ENCODE measurements around the gene TNS1. TPM values are rescaled to one million over a fixed set of nuclear protein-coding genes. Genes with fewer than 3 reads are reported as not detected.

Gene TNS1
- total RNA-seq, 2 donors from 2014 or later = 168 to 174 TPM

- DNase-seq (peak in 1 of 4 donors; percentile 9), ATAC-seq (no peak)
- H3K36me3 ChIP-seq (replicated peaks in 1 of 2; ENCODE audit: insufficient read depth in 1 of 2, low read depth in 2 of 2) = no peaks in the 10 kb centered on the region
- 87 to 92% methylated on average over 4 to 5 of the region's 5 CpGs for WGBS, 2 donors
- intact Hi-C loops (cut with DNase I) = loop anchor here (5.0 kb wide), 1 partner anchor 37 kb away; no protein-coding TSS in a partner anchor
- H3K27me3 ChIP-seq = no peaks in the 10 kb centered on the region
- H3K4me1 ChIP-seq = peaks cover 59% of the 10 kb centered on the region
- no peaks in the 10 kb centered on the region for H3K9me3 ChIP-seq
- no peak for TF ChIP-seq CTCF (IDR thresholded peaks at IDR 0.05)
- no peak for TF ChIP-seq POLR2A (IDR thresholded peaks at IDR 0.05)
- no peak overlapping the region for H3K4me3 ChIP-seq
- no peak overlapping the region for H3K27ac ChIP-seq
These were observed 57.3 kb downstream of the TNS1 start for GRCh38 chr2:217945530-217945929.

- peak overlapping the region in 1 of 4 donors; percentile 90 for H3K27ac ChIP-seq
- DNase-seq (no peak), ATAC-seq (no peak)
- 62 to 74% methylated on average over 8 of the region's 8 CpGs for WGBS, 2 donors
- no peak overlapping the region for H3K4me3 ChIP-seq
- peaks cover 60% of the 10 kb centered on the region for H3K4me1 ChIP-seq
- intact Hi-C loops (cut with DNase I) = loop anchor here (5.0 kb wide), 1 partner anchor 37 kb away; no protein-coding TSS in a partner anchor
- TF ChIP-seq POLR2A (IDR thresholded peaks at IDR 0.05) (no peak), CTCF (IDR thresholded peaks at IDR 0.05) (no peak)
- H3K27me3 ChIP-seq = no peaks in the 10 kb centered on the region
- no peaks in the 10 kb centered on the region for H3K36me3 ChIP-seq (replicated peaks in 1 of 2; ENCODE audit: insufficient read depth in 1 of 2, low read depth in 2 of 2)
- H3K9me3 ChIP-seq = no peaks in the 10 kb centered on the region
These were observed 57.9 kb downstream of the TNS1 start for GRCh38 chr2:217944923-217945322.

DNA sequence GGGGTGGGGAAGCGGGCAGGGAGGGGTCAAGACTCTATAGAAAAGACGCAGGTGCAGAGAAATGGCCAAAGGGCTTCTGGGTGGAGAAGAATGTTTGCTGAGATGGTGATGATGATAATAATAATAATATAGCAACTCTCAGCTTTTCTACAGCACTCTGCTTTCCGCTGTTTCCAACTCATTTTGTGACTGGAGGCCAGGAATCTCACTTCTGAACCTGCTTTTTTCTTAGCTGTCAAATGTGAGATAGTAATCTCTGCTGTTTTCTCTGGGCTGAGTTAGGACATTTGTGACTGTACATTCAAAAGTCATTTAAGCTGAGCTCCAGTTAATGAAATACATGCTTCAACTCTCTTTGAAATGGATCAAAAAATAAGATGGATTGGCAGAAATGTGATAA lies 58.4 kb downstream of the TNS1 start:
- Histone ChIP-seq H3K4me1 (peaks cover 66% of the 10 kb centered on the region), H3K27me3 (no peaks in the 10 kb centered on the region), H3K9me3 (no peaks in the 10 kb centered on the region), H3K36me3 (replicated peaks in 1 of 2; ENCODE audit: insufficient read depth in 1 of 2, low read depth in 2 of 2) (no peaks in the 10 kb centered on the region), H3K4me3 (no peak overlapping the region), H3K27ac (peak overlapping the region; percentile 62 to 90 (median 68))
- ATAC-seq (no peak), DNase-seq (no peak)
- WGBS, 2 donors = 37 to 62% methylated on average over 3 of the region's 3 CpGs
- TF ChIP-seq POLR2A (IDR thresholded peaks at IDR 0.05) (no peak), CTCF (IDR thresholded peaks at IDR 0.05) (no peak)
- intact Hi-C loops (cut with DNase I) = no loop called here

GRCh38 chr2:217943446-217944321 lies 59.1 kb downstream of the TNS1 start:
- peak; percentile 73 to 84 (median 80) for DNase-seq
- Histone ChIP-seq H3K9me3 (no peaks in the 10 kb centered on the region), H3K27me3 (no peaks in the 10 kb centered on the region), H3K36me3 (replicated peaks in 1 of 2; ENCODE audit: insufficient read depth in 1 of 2, low read depth in 2 of 2) (no peaks in the 10 kb centered on the region), H3K27ac (peak overlapping the region; percentile 62 to 90 (median 68)), H3K4me1 (peaks cover 73% of the 10 kb centered on the region), H3K4me3 (peak overlapping the region in 1 of 2 donors; percentile 24)
- intact Hi-C loops (cut with DNase I) = no loop called here
- WGBS, 2 donors = 9 to 12% methylated on average over 11 to 16 of the region's 16 CpGs
- TF ChIP-seq POLR2A (IDR thresholded peaks at IDR 0.05) (peak; percentile 62 to 94 (median 90)), CTCF (IDR thresholded peaks at IDR 0.05) (peak in 5 of 7 experiments; percentile 7 to 48 (median 25))
- ATAC-seq = peak; percentile 88
